GM18526 (cell line): ENCODE data around the gene CTH.

Experiments
- POLR2A ChIP-seq: IDR thresholded peaks from 3 replicates; pipeline ENCODE4 v1.6.1; 2011; ENCODE audit not compliant: insufficient read length; ENCODE audit errors: extremely low read depth

Gene CTH

DNA sequence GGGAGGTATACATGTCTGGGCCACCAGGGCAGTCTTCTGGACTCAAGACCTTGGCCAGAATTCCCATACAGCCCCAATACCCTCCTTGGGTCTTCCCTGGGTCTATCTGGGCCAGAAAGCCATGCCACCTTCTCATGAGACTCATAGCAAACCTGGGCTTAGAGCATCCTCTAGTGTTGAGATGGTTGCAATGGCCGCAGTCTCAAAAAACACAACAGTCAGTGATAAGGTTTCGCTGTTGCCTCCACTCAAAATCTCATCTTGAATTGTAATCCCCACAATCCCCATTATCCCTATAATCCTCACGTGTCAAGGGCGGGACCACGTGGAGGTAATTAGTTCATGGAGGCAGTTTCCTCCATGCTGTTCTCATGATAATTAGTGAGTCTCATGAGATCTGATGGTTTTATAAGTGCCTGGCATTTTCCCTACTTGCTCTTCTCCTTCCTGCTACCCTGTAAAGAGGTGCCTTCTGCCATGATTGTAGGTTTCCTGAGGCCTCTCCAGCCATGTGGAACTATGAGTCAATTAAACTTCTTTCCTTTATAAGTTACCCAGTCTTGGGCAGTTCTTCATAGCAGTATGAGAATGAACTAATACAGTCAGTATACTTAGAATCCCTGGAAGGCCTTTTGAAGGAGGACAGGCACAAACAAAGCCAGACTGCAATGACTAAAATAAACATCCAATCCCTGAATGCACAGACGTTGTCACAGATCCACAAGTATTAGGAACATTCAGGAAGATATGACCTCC, 77.0 kb downstream of the CTH start:
- TF ChIP-seq POLR2A, result no peak
